CD4-positive, alpha-beta T cell treated with Interferon alpha-2 for 1 hour (primary cell): Measurements from ENCODE around the gene FAM110C.
"Not testable (repeated sequence)": the region's sequence is repeated elsewhere in the genome, so short reads cannot be mapped to it uniquely, and the experiment has no call there.

Experiments used
- DNase-seq, 2 donors: peaks; one replicate each; pipeline ENCODE4 v3.0.0-alpha.2; 2020 to 2022

The FAM110C gene

GRCh38 chr2:42788-43187 lies 3.5 kb downstream of the FAM110C start:
- DNase-seq = no peak

- DNase-seq = no peak
These were observed 5.8 kb downstream of the FAM110C start for GRCh38 chr2:40465-40864.

DNA sequence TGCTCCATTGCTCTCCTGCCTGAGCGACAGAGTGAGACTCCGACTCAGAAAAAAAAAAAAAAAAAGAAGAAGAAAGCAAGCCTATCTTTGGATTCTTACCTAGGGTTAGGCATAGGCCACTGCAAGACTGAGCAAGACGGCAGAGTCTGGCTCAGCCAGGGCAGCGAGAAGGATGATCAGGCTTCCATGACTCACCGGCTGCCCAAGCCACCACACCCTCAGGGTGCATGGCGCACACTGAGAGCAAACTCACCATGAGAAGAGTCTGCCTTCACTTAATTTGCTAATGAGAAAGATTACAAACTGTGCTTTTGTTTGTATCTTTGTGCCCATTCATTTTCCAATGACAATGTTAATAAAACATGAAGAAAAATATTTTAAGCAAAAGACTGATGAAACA lies 8.2 kb downstream of the FAM110C start:
- DNase-seq = no peak

GRCh38 chr2:36318-36717 lies 10.0 kb downstream of the FAM110C start:
- no peak for DNase-seq

GRCh38 chr2:35852-36251 lies 10.5 kb downstream of the FAM110C start:
- DNase-seq = no peak

DNA sequence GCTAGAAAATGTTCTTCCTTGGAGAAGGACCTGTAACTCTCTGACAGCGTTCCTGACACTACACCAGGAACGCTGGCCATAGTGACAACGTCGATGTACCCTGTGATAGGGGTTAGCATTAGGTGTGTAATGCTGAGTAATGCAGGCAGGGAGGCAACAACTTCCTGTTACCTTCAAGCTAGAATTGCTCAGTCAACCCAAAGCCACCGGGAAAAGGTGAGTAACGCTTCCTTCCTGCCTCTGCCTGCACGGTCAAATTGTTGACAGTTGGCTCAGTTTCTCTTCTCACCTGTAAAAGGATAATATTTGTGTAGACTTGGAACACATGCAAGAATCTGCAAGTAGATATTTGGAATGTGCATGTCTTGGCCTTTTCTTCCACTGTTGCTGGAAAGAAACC lies 12.7 kb downstream of the FAM110C start:
- DNase-seq = peak; percentile 9 to 57

DNA sequence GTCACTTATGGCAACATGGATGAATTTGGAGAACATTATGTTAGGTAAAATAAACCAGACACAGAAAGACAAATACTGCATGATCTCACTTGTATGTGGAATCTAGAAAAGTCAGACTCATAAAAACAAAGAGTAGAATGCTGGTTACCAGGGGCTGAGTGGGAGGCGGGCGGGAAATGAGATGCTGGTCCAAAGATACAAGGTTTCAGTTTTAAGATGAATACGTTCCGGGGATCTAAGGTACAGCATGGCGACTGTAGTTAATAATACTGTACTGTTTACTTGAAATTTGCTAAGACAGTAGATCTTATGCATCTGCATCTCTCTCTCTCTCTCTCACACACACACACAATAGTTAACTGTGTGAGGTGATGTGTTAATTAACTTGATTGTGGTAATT lies 14.2 kb downstream of the FAM110C start:
- no peak for DNase-seq

- DNase-seq = no peak
These were observed 17.1 kb downstream of the FAM110C start for GRCh38 chr2:29253-29652.

GRCh38 chr2:28406-28975 lies 17.8 kb downstream of the FAM110C start:
- DNase-seq = no peak

DNA sequence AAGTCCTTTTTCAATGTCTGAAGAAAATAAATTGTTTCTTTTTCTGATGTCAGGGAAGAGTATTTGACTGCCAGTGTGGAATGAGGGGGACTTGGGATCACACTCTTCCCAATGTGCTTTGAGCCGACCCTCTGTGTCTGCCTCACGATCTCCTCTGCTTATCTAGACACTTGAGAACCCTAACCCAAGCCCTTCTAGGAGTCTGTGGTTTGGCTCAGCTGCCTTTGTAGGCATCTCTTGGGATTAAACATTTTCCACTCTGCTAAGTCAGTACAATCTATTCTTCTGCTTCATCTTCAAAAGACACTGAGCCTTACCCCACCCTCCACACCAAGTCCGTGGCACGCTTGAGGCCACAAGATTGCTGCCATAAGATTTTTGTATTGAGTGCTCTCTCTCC lies 19.4 kb downstream of the FAM110C start:
- no peak for DNase-seq

DNA sequence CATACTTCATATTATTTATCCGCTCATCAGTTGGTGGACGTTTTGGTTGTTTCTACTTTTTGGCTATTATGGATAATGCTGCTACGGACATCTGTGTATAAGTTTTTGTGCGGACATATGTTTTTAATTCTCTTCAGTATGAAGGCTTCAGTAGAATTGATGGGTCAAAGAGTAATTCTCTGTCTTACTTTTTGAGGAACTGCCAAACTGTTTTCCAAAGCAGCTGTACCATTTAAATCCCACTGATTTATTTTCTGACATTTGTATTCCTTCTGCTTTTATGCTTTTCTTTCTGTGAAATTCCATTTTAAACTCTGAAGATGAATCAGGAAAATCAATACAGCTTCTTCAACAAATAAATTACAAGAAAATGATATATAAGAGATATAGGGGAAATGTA lies 20.8 kb downstream of the FAM110C start:
- DNase-seq = no peak

DNA sequence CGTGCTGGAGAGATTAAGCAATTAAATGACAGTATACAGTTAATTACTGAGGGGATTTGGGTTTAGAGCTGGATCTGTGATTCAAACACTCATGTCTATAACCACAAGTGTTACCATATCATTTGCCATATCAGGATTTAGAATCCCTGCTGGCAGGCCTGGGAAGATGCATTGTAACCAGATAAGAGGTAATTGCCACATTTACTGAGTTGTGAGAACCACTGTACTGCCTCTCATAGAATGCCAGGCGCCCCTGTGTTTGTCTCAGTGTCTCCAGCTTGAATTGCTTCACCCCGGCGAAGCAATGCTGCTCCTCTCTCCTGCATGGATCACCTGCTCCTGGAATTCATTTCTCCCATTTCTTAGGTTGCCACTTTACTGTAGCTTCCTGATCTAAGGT lies 21.7 kb downstream of the FAM110C start:
- DNase-seq = not testable (repeated sequence)

GRCh38 chr2:24107-24506 lies 22.2 kb downstream of the FAM110C start:
- peak in 1 of 2 donors; percentile 17 for DNase-seq

DNA sequence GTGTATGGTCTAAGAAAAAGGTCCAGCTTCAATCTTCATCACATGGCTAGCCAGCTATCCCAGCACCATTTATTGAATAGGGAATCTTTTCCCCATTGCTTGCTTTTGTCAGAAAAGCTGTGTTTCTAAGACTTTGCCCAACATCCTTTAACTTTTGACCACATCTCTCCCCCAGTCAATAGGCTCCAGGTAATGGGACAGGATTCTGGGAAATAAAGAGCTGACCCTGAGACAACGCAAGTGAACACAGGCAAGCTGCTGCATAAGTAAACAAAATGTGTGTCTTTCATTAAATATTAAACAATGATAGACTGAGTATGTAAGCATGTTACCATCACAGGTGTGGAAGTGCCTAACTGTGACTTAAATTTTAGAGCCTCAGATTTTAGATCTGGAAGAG lies 23.0 kb downstream of the FAM110C start:
- DNase-seq = no peak

DNA sequence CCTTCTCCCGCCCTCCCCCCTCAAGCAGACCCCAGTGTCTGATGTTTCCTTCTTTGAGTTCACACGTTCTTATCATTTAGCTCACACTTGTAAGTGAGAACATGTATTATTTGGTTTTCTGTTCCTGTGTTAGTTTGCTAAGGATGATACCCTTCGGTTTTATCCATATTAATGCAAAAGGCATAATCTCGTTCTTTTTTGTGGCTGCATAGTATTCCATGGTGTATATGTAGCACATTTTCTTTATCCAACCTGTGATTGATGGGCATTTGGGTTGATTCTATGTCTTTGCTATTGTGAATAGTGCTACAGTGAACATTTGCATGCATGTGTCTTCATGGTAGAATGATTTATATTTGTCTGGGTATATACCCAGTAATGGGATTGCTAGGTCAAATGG lies 24.1 kb downstream of the FAM110C start:
- not testable (repeated sequence) for DNase-seq

GRCh38 chr2:20259-20658 lies 26.0 kb downstream of the FAM110C start:
- DNase-seq = not testable (repeated sequence)

DNA sequence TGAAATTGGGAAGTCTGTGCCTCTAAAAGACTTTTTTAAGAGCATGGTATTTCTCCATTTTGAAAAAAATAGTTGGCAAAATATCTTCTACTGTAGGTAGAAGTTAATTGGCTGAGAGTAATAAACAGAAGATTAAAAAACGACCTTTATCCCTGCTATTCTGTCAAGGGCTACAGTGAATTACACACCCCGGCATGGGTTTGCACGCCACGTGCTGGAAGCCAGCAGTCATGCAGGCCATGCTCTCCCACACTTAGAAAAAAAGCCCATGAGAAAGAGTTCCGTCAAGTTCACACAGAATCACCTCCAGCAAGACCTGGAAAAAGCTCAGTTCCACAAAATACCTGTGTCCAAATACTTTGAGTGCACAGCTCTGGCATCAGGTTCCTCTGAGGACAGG lies 26.8 kb downstream of the FAM110C start:
- no peak for DNase-seq

- DNase-seq = peak in 1 of 2 donors; percentile 36
These were observed 27.7 kb downstream of the FAM110C start for GRCh38 chr2:18402-19271.

DNA sequence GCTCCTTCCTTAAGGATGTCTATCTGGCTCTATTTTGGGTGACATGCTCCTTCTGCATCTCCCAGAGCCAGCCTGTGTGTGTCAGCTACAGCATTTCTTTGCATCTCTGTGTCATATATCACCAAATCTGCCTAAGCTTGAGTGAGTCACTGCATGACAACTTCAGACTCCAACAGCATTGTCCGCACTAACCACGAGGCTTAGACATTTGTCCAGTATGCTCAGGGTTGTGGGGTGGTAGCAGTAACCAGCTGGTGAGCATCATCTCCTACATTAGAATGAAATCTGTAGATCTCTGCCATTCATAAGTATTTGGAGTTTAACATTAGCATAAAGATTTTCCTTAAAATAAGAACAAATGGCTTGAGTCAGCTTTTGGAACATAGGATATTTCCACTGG lies 30.4 kb downstream of the FAM110C start:
- DNase-seq = not testable (repeated sequence)

DNA sequence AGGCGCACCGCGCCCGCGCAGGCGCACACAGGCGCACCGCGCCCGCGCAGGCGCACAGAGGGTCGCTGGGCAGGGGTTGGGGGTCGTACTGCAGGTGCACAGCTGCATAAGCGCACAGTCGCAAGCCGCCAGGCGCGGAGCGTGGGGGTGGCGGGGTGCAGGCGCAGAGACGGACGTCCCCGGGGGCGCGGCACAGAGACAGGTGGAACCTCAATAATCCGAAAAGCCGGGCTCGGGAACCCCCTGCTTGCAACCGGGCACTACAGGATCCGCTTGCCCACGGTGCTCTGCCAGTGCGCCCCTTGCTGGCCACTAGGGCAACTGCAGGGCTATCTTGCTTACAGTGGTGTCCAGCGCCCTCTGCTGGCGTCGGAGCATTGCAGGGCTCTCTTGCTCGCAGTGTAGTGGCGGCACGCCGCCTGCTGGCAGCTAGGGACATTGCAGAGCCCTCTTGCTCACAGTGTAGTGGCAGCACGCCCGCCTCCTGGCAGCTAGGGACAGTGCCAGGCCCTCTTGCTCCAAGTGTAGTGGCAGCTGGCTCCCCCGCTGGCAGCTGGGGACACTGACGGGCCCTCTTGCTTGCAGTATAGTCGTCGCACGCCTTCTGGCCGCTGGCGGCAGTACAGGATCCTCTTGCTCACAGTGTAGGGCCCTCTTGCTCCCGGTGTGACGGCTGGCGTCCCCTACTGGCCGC lies 34.9 kb downstream of the FAM110C start:
- DNase-seq = peak; percentile 60

DNA sequence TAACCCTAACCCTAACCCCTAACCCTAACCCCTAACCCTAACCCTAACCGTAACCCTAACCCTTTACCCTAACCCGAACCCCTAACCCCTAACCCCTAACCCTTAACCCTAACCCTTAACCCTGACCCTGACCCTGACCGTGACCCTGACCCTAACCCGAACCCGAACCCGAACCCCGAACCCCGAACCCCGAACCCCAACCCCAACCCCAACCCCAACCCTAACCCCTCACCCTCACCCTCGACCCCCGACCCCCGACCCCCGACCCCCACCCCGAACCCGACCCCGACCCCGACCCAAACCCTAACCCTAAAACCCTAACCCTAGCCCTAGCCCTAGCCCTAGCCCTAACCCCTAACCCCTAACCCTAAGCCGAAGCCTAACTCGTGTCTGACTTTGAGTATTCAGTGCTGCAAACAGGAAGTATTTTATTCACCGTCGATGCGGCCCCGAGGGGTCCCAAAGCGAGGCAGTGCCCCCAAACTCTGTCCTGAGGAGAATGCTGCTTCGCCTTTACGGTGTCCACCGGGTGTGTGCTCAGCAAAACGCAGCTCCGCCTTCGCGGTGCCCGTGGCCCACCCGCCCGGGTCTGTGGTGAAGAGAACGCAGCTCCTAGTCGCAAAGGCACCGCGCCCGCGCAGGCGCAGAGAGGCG lies 36.0 kb downstream of the FAM110C start:
- DNase-seq = no peak
